Hepatocyte (in vitro differentiated cells): ENCODE measurements around the gene SLC9A6. TPM values are rescaled to one million over a fixed set of nuclear protein-coding genes. Genes with fewer than 3 reads are reported as not detected.

Source experiments
- DNase-seq: peaks from one replicate; pipeline ENCODE4 v3.0.0-alpha.2; 2016; ENCODE audit warnings: low spot score
- H2AFZ ChIP-seq: fragments of 200-600 bp; sonication (generic); 2 replicates; pipeline ENCODE4 v1.6.0; 2016; ENCODE audit warnings: antibody characterized with exemption, mild to moderate bottlenecking
- H3K27ac ChIP-seq: fragments of 200-600 bp; sonication (generic); 2 replicates; pipeline ENCODE4 v1.5.1; 2016; ENCODE audit warnings: mild to moderate bottlenecking
- H3K27me3 ChIP-seq: fragments of 200-600 bp; sonication (generic); 2 replicates; pipeline ENCODE4 v1.6.1; 2016
- H3K36me3 ChIP-seq: fragments of 200-600 bp; sonication (generic); replicated peaks from 2 replicates; pipeline ENCODE4 v1.5.1; 2016; ENCODE audit warnings: low read depth; ENCODE audit not compliant: insufficient read depth
- H3K4me1 ChIP-seq: fragments of 200-600 bp; sonication (generic); 2 replicates; pipeline ENCODE4 v1.5.1; 2016; ENCODE audit warnings: mild to moderate bottlenecking, moderate library complexity; ENCODE audit not compliant: insufficient read depth
- H3K4me2 ChIP-seq: fragments of 200-600 bp; sonication (generic); 2 replicates; pipeline ENCODE4 v1.6.0; 2016
- H3K4me3 ChIP-seq: fragments of 200-600 bp; sonication (generic); 2 replicates; pipeline ENCODE4 v1.5.1; 2016; ENCODE audit warnings: mild to moderate bottlenecking
- H3K79me2 ChIP-seq: fragments of 200-600 bp; sonication (generic); 2 replicates; pipeline ENCODE4 v1.6.0; 2017; ENCODE audit warnings: mild to moderate bottlenecking
- H3K9me2 ChIP-seq: fragments of 200-600 bp; sonication (generic); replicated peaks from 2 replicates; pipeline ENCODE4 v1.6.0; 2017; ENCODE audit warnings: mild to moderate bottlenecking; ENCODE audit not compliant: insufficient read depth
- H3K9me3 ChIP-seq: fragments of 200-600 bp; sonication (generic); 2 replicates; pipeline ENCODE4 v1.5.1; 2016; ENCODE audit warnings: low read depth, mild to moderate bottlenecking
- H4K20me1 ChIP-seq: fragments of 200-600 bp; sonication (generic); 2 replicates; pipeline ENCODE4 v1.6.0; 2016; ENCODE audit warnings: mild to moderate bottlenecking; ENCODE audit not compliant: insufficient read depth, poor library complexity, severe bottlenecking
- EZH2 ChIP-seq: fragments of 200-600 bp; sonication (generic); IDR thresholded peaks from 2 replicates; pipeline ENCODE4 v1.6.1; 2016; ENCODE audit warnings: antibody characterized with exemption, mild to moderate bottlenecking, borderline replicate concordance
- EZH2phosphoT487 ChIP-seq: fragments of 200-600 bp; sonication (generic); IDR thresholded peaks from one replicate; pipeline ENCODE4 v1.6.1; 2018; ENCODE audit warnings: antibody characterized with exemption, mild to moderate bottlenecking, low read depth, moderate library complexity; ENCODE audit not compliant: unreplicated experiment, severe bottlenecking
- WGBS: methylation state at CpG from one replicate; pipeline ENCODE4 v1.1.6; 2016; ENCODE audit warnings: low lambda C conversion rate; ENCODE audit errors: missing lambda C conversion rate; 5-methylcytosine and 5-hydroxymethylcytosine counted together
- polyA plus RNA-seq: library from polyadenylated mRNA; unstranded; fragments of >200 nt; fragmentation: Nextera tagmentation; extraction: Ambion mirVana; gene quantifications from 2 replicates; pipeline ENCODE4 v1.2.1, GENCODE V29; 2016
- total RNA-seq: library from RNA; depleted of rRNA; stranded (reverse); fragments of >200 nt; gene quantifications from 2 replicates; pipeline ENCODE4 v1.2.3, GENCODE V29; 2014
- TF ChIP-seq, protein P1 (sequence below): fragments of 200-600 bp; sonication (generic); IDR thresholded peaks from 2 replicates; pipeline ENCODE4 v1.5.1; 2016; ENCODE audit warnings: antibody characterized with exemption, mild to moderate bottlenecking; ENCODE audit not compliant: poor library complexity

The SLC9A6 gene
- total and polyA plus RNA-seq, 2 experiments from 2014 or later, result 9.6 to 21.6 TPM

DNA sequence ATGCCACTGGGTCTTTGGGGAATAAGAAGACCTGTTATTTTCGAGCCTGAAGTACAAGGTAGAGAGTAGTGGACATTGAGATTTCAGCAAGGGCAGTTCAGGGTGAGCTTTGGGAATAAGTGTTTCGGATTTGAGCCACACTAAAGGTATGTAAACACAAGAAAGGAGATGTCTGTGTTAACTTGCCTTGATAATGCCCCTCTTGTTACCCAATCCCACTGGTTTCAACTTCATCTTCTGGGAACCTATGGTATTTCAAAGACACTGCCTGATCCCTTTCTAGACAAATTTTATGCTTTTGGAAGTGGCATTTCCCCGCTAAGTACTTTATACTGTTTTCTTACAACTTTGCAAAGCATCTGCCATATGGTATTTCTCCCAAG, 79.4 kb downstream of the SLC9A6 start:
- no peak for DNase-seq
- Histone ChIP-seq H4K20me1 (no peaks in the 10 kb centered on the region), H3K4me3 (no peak overlapping the region), H3K79me2 (no peaks in the 10 kb centered on the region), H3K9me3 (no peaks in the 10 kb centered on the region), H3K27ac (no peak overlapping the region), H3K36me3 (no peaks in the 10 kb centered on the region), H3K4me1 (no peaks in the 10 kb centered on the region), H3K27me3 (no peaks in the 10 kb centered on the region), H3K4me2 (no peak overlapping the region), H2AFZ (no peak overlapping the region), H3K9me2 (no peaks in the 10 kb centered on the region)
- WGBS, result 55% methylated on average over 3 of the region's 3 CpGs
- TF ChIP-seq, protein P1, sequence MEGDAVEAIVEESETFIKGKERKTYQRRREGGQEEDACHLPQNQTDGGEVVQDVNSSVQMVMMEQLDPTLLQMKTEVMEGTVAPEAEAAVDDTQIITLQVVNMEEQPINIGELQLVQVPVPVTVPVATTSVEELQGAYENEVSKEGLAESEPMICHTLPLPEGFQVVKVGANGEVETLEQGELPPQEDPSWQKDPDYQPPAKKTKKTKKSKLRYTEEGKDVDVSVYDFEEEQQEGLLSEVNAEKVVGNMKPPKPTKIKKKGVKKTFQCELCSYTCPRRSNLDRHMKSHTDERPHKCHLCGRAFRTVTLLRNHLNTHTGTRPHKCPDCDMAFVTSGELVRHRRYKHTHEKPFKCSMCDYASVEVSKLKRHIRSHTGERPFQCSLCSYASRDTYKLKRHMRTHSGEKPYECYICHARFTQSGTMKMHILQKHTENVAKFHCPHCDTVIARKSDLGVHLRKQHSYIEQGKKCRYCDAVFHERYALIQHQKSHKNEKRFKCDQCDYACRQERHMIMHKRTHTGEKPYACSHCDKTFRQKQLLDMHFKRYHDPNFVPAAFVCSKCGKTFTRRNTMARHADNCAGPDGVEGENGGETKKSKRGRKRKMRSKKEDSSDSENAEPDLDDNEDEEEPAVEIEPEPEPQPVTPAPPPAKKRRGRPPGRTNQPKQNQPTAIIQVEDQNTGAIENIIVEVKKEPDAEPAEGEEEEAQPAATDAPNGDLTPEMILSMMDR, result no peak
- TF ChIP-seq EZH2phosphoT487, result no peak
- TF ChIP-seq EZH2, result no peak

DNA sequence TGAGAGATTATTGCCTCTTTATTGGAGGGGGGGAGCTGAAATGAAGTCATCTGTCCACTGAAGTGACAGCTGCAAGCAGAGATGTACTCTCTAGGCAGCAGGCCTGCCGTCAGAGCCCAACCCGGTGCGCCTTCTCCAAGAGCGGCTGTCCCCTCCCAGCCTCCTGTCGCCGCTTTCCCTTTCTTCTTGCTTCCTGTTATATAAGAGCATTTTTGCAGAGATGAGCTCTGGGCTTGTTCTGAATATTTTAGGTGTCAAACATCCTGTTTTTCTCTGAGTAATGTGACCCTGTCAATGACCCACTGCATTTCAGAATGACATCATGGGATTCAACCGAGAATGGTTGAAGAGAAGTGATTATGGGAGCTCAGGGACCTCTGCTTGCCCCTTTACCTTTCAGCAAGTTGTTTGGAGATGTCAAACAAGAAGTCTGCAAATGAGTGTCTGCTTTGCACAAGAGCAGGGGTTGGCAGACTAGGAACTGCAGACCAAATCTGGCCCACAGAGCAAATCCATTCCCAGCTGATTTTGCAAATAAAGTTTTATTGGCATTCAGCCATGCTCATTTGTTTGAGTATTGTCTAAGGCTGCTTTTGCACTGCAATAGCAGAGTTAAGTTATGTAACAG, 79.9 kb downstream of the SLC9A6 start:
- H3K4me3 ChIP-seq, result no peak overlapping the region
- no peaks in the 10 kb centered on the region for H3K9me3 ChIP-seq
- no peaks in the 10 kb centered on the region for H3K4me1 ChIP-seq
- H3K9me2 ChIP-seq, result no peaks in the 10 kb centered on the region
- no peaks in the 10 kb centered on the region for H3K79me2 ChIP-seq
- WGBS, result 63% methylated on average over 7 of the region's 7 CpGs
- DNase-seq, result no peak
- no peaks in the 10 kb centered on the region for H4K20me1 ChIP-seq
- no peaks in the 10 kb centered on the region for H3K27me3 ChIP-seq
- TF ChIP-seq EZH2 (no peak), EZH2phosphoT487 (no peak)
- H3K27ac ChIP-seq, result no peak overlapping the region
- H2AFZ ChIP-seq, result no peak overlapping the region
- no peak overlapping the region for H3K4me2 ChIP-seq
- H3K36me3 ChIP-seq, result no peaks in the 10 kb centered on the region

DNA sequence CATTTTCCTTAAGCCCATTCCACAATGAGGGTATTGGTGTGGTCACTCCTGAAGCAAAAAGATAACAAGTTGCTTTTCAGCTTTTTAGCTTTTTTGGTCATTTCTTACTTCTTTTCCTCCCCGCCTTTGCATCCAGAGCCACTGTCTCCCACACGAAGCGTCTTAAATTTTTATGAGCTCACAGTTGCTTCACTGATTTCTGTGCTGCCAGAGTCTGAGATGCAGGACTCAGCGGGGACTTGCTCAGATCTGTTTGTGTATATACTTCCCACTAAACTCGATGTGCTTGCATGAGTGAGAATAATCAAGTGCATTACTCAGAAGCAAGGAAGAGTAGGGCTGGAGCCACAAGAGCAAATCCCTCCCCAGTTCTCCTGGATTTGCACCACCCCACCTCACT, 81.9 kb downstream of the SLC9A6 start:
- Histone ChIP-seq H3K4me3 (no peak overlapping the region), H3K4me2 (no peak overlapping the region), H2AFZ (no peak overlapping the region), H3K79me2 (no peaks in the 10 kb centered on the region), H3K27ac (no peak overlapping the region), H3K9me2 (no peaks in the 10 kb centered on the region), H3K9me3 (no peaks in the 10 kb centered on the region), H3K27me3 (no peaks in the 10 kb centered on the region), H3K4me1 (no peaks in the 10 kb centered on the region), H3K36me3 (no peaks in the 10 kb centered on the region), H4K20me1 (no peaks in the 10 kb centered on the region)
- DNase-seq, result no peak
- TF ChIP-seq EZH2phosphoT487 (no peak), EZH2 (no peak)
- TF ChIP-seq, protein P1, result no peak
- 51% methylated on average over 5 of the region's 5 CpGs for WGBS

DNA sequence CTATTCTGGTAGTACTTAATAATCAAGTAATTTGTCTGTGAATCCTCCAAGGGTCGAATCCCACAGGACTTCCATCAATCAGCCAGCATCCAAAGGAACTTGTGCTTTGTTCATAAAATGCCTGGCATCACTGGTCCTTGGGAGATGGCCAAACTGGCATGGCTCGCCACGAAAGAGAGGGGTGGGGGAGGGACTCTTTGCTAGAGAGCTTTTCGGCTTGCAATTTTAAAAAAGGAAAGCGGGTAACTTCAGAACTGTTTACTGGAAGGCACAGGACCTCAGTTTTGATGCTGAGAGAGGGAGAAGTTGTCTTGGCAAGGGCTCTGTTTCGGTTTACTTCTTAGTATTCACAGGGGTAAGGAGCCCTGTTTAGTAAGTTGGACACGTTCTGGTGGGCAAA, 82.7 kb downstream of the SLC9A6 start:
- TF ChIP-seq, protein P1, result no peak
- TF ChIP-seq EZH2, result no peak
- no peak for TF ChIP-seq EZH2phosphoT487
- Histone ChIP-seq H3K27ac (no peak overlapping the region), H3K79me2 (no peaks in the 10 kb centered on the region), H3K36me3 (no peaks in the 10 kb centered on the region), H3K4me2 (no peak overlapping the region), H2AFZ (no peak overlapping the region), H3K4me1 (no peaks in the 10 kb centered on the region), H3K27me3 (no peaks in the 10 kb centered on the region), H3K9me3 (no peaks in the 10 kb centered on the region), H3K9me2 (no peaks in the 10 kb centered on the region), H4K20me1 (no peaks in the 10 kb centered on the region), H3K4me3 (no peak overlapping the region)
- 72% methylated on average over 7 of the region's 7 CpGs for WGBS
- no peak for DNase-seq
